SK-N-SH (cell line): ENCODE results near the gene TXNRD1. TPM values are rescaled to one million over a fixed set of nuclear protein-coding genes. Genes with fewer than 3 reads are reported as not detected.
A peak's percentile ranks its signal among the peaks of the same experiment; 100 is the strongest.

Experiments used
- ELF1 ChIP-seq: IDR thresholded peaks from 2 replicates; pipeline ENCODE4 v1.4.0; 2012
- EP300 ChIP-seq, 2 experiments: IDR thresholded peaks; 2 replicates each; pipeline versions ENCODE4 v1.4.0 to v1.6.1; 2012; ENCODE audit warnings: borderline replicate concordance in 1 of 2, low read depth in 1 of 2, low read length in 1 of 2
- GABPA ChIP-seq: IDR thresholded peaks from 2 replicates; pipeline ENCODE4 v1.4.0; 2012; ENCODE audit warnings: low read depth, mild to moderate bottlenecking
- GATA2 ChIP-seq: sonication (generic); formaldehyde crosslinking; IDR thresholded peaks from 2 replicates; pipeline ENCODE4 v1.5.0; 2020; ENCODE audit warnings: mild to moderate bottlenecking, missing genetic modification reagents
- JUND ChIP-seq: IDR thresholded peaks from 2 replicates; pipeline ENCODE4 v1.4.0; 2012
- MEF2A ChIP-seq: IDR thresholded peaks from 2 replicates; pipeline ENCODE4 v1.4.0; 2012; ENCODE audit warnings: low read depth, borderline replicate concordance
- NFIC ChIP-seq: IDR thresholded peaks from 2 replicates; pipeline ENCODE4 v1.4.0; 2012; ENCODE audit warnings: borderline replicate concordance
- NRF1 ChIP-seq: IDR thresholded peaks from 2 replicates; pipeline ENCODE4 v1.6.1; 2012; ENCODE audit warnings: low read depth, mild to moderate bottlenecking, low read length
- RCOR1 ChIP-seq: fragments of 150-350 bp; IDR thresholded peaks from 2 replicates; pipeline ENCODE4 v1.6.1; 2017; ENCODE audit warnings: antibody characterized with exemption, low read length
- SIN3A ChIP-seq: IDR thresholded peaks from 2 replicates; pipeline ENCODE4 v1.6.1; 2012; ENCODE audit warnings: low read depth, mild to moderate bottlenecking, low read length, moderate library complexity, borderline replicate concordance
- TAF1 ChIP-seq: IDR thresholded peaks from 2 replicates; pipeline ENCODE4 v1.6.1; 2012; ENCODE audit warnings: low read depth, mild to moderate bottlenecking, low read length, moderate library complexity, borderline replicate concordance
- TEAD4 ChIP-seq: IDR thresholded peaks from 2 replicates; pipeline ENCODE4 v1.4.0; 2012; ENCODE audit warnings: mild to moderate bottlenecking, borderline replicate concordance; ENCODE audit not compliant: insufficient read depth
- YY1 ChIP-seq: IDR thresholded peaks from 2 replicates; pipeline ENCODE4 v1.4.0; 2012; ENCODE audit warnings: low read depth, mild to moderate bottlenecking
- polyA plus RNA-seq, 3 experiments: library from polyadenylated mRNA; depleted of rRNA; stranded (reverse); fragments of >200 nt; gene quantifications; 2 replicates each; pipeline ENCODE4 v1.2.3, GENCODE V29; 2012
- TF ChIP-seq, protein P1 (sequence below): IDR thresholded peaks from 2 replicates; pipeline ENCODE4 v1.6.1; 2012; ENCODE audit warnings: mild to moderate bottlenecking, low read depth, low read length, moderate library complexity
- TF ChIP-seq, protein P2 (sequence below): fragments of 150-350 bp; IDR thresholded peaks from 2 replicates; pipeline ENCODE4 v1.6.1; 2016; ENCODE audit warnings: mild to moderate bottlenecking, low read depth, low read length
- TF ChIP-seq, protein P3 (sequence below): fragments of 200-600 bp; sonication (generic); IDR thresholded peaks from 2 replicates; pipeline ENCODE4 v1.6.1; 2017; ENCODE audit warnings: antibody characterized with exemption, mild to moderate bottlenecking, moderate library complexity
- TF ChIP-seq, protein P4 (sequence below): IDR thresholded peaks from 2 replicates; pipeline ENCODE4 v1.4.0; 2012; ENCODE audit warnings: low read depth, borderline replicate concordance
- TF ChIP-seq, protein P5 (sequence below): IDR thresholded peaks from 2 replicates; pipeline ENCODE4 v1.4.0; 2012; ENCODE audit warnings: low read depth, borderline replicate concordance
- TF ChIP-seq, protein P6 (sequence below): IDR thresholded peaks from 2 replicates; pipeline ENCODE4; 2012
- TF ChIP-seq, protein P7 (sequence below): fragments of 150-350 bp; IDR thresholded peaks from 2 replicates; pipeline ENCODE4 v1.6.1; 2017; ENCODE audit warnings: antibody characterized with exemption, low read length, low read depth, borderline replicate concordance

Gene TXNRD1
- polyA plus RNA-seq, 1 of the 3 experiments (the other 2 are of a cell fraction) = 143 TPM

DNA sequence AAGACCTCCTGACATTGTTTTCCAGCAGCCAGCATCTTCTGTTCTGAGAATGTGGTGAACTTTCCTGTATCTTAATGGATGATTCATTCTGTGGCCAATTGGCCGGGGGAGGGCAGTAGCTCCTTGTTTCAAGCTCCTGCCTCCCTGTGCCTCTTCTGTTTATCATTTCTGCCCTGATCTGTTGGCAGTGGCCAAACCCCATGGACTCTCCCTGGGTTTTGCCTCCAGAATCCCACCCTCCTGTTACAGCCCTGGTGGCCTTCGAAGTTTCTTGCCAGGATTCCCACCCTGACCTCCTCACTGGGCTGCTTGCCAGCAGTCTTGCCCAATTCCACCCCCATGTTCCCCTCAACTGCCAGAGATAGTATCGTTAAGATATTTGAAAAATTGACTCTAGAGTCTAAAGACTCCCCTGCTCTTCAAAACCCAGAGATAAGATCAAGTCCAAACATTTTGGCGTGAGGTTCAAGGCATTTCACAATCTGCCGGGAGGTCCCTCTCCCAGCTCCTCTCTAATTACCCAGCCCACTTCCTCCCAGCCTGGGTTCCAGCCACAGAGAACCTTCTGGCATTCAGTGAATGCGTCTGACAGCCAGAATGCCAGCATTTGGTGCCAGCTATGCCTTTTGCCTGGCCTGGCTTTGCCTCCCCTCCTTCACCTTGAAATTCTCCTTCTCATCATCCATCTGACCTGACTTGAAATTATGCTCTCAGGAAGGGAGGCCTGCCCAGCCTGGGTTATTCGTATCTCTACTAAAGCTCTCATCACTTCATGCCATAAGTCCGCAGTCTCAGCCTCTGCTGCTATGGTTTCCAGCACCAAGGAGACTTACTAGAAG, 37.7 kb upstream of the TXNRD1 start (continued):
- TF ChIP-seq, protein P1, sequence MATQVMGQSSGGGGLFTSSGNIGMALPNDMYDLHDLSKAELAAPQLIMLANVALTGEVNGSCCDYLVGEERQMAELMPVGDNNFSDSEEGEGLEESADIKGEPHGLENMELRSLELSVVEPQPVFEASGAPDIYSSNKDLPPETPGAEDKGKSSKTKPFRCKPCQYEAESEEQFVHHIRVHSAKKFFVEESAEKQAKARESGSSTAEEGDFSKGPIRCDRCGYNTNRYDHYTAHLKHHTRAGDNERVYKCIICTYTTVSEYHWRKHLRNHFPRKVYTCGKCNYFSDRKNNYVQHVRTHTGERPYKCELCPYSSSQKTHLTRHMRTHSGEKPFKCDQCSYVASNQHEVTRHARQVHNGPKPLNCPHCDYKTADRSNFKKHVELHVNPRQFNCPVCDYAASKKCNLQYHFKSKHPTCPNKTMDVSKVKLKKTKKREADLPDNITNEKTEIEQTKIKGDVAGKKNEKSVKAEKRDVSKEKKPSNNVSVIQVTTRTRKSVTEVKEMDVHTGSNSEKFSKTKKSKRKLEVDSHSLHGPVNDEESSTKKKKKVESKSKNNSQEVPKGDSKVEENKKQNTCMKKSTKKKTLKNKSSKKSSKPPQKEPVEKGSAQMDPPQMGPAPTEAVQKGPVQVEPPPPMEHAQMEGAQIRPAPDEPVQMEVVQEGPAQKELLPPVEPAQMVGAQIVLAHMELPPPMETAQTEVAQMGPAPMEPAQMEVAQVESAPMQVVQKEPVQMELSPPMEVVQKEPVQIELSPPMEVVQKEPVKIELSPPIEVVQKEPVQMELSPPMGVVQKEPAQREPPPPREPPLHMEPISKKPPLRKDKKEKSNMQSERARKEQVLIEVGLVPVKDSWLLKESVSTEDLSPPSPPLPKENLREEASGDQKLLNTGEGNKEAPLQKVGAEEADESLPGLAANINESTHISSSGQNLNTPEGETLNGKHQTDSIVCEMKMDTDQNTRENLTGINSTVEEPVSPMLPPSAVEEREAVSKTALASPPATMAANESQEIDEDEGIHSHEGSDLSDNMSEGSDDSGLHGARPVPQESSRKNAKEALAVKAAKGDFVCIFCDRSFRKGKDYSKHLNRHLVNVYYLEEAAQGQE = no peak
- TF ChIP-seq NRF1 (no peak), TAF1 (no peak), EP300 (IDR thresholded peaks at IDR 0.05; ENCODE audit: borderline replicate concordance in 1 of 2, low read depth in 1 of 2, low read length in 1 of 2) (peak in 1 of 2 experiments; percentile 79; a peak in 3 of 4 replicates), ELF1 (no peak), JUND (peak; percentile 88), MEF2A (no peak), SIN3A (0 out of 2 replicates have a peak, but pooled peaks have one; percentile 66), YY1 (0 out of 2 replicates have a peak, but pooled peaks have one; percentile 23), NFIC (peak; percentile 85), RCOR1 (no peak), TEAD4 (peak; percentile 87), GABPA (no peak), GATA2 (CRISPR knock-in tag) (no peak)
- TF ChIP-seq, protein P2, sequence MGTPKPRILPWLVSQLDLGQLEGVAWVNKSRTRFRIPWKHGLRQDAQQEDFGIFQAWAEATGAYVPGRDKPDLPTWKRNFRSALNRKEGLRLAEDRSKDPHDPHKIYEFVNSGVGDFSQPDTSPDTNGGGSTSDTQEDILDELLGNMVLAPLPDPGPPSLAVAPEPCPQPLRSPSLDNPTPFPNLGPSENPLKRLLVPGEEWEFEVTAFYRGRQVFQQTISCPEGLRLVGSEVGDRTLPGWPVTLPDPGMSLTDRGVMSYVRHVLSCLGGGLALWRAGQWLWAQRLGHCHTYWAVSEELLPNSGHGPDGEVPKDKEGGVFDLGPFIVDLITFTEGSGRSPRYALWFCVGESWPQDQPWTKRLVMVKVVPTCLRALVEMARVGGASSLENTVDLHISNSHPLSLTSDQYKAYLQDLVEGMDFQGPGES = no peak
- TF ChIP-seq, protein P3, sequence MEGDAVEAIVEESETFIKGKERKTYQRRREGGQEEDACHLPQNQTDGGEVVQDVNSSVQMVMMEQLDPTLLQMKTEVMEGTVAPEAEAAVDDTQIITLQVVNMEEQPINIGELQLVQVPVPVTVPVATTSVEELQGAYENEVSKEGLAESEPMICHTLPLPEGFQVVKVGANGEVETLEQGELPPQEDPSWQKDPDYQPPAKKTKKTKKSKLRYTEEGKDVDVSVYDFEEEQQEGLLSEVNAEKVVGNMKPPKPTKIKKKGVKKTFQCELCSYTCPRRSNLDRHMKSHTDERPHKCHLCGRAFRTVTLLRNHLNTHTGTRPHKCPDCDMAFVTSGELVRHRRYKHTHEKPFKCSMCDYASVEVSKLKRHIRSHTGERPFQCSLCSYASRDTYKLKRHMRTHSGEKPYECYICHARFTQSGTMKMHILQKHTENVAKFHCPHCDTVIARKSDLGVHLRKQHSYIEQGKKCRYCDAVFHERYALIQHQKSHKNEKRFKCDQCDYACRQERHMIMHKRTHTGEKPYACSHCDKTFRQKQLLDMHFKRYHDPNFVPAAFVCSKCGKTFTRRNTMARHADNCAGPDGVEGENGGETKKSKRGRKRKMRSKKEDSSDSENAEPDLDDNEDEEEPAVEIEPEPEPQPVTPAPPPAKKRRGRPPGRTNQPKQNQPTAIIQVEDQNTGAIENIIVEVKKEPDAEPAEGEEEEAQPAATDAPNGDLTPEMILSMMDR = peak; percentile 62
- TF ChIP-seq, protein P4, sequence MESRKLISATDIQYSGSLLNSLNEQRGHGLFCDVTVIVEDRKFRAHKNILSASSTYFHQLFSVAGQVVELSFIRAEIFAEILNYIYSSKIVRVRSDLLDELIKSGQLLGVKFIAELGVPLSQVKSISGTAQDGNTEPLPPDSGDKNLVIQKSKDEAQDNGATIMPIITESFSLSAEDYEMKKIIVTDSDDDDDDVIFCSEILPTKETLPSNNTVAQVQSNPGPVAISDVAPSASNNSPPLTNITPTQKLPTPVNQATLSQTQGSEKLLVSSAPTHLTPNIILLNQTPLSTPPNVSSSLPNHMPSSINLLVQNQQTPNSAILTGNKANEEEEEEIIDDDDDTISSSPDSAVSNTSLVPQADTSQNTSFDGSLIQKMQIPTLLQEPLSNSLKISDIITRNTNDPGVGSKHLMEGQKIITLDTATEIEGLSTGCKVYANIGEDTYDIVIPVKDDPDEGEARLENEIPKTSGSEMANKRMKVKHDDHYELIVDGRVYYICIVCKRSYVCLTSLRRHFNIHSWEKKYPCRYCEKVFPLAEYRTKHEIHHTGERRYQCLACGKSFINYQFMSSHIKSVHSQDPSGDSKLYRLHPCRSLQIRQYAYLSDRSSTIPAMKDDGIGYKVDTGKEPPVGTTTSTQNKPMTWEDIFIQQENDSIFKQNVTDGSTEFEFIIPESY = peak; percentile 39
- TF ChIP-seq, protein P5, sequence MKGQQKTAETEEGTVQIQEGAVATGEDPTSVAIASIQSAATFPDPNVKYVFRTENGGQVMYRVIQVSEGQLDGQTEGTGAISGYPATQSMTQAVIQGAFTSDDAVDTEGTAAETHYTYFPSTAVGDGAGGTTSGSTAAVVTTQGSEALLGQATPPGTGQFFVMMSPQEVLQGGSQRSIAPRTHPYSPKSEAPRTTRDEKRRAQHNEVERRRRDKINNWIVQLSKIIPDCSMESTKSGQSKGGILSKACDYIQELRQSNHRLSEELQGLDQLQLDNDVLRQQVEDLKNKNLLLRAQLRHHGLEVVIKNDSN = no peak
- TF ChIP-seq, protein P6, sequence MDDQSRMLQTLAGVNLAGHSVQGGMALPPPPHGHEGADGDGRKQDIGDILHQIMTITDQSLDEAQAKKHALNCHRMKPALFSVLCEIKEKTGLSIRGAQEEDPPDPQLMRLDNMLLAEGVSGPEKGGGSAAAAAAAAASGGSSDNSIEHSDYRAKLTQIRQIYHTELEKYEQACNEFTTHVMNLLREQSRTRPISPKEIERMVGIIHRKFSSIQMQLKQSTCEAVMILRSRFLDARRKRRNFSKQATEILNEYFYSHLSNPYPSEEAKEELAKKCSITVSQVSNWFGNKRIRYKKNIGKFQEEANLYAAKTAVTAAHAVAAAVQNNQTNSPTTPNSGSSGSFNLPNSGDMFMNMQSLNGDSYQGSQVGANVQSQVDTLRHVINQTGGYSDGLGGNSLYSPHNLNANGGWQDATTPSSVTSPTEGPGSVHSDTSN = peak; percentile 56
- TF ChIP-seq, protein P7, sequence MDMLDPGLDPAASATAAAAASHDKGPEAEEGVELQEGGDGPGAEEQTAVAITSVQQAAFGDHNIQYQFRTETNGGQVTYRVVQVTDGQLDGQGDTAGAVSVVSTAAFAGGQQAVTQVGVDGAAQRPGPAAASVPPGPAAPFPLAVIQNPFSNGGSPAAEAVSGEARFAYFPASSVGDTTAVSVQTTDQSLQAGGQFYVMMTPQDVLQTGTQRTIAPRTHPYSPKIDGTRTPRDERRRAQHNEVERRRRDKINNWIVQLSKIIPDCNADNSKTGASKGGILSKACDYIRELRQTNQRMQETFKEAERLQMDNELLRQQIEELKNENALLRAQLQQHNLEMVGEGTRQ = no peak
